ENCODE results near the gene LRP5. TPM values are rescaled to one million over a fixed set of nuclear protein-coding genes. Genes with fewer than 3 reads are reported as not detected.

LRP5 gene
- total and polyA plus RNA-seq, 5 donors from 2014 or later = 0.22 to 1.3 (median 0.79) TPM; not detected in 1

DNA sequence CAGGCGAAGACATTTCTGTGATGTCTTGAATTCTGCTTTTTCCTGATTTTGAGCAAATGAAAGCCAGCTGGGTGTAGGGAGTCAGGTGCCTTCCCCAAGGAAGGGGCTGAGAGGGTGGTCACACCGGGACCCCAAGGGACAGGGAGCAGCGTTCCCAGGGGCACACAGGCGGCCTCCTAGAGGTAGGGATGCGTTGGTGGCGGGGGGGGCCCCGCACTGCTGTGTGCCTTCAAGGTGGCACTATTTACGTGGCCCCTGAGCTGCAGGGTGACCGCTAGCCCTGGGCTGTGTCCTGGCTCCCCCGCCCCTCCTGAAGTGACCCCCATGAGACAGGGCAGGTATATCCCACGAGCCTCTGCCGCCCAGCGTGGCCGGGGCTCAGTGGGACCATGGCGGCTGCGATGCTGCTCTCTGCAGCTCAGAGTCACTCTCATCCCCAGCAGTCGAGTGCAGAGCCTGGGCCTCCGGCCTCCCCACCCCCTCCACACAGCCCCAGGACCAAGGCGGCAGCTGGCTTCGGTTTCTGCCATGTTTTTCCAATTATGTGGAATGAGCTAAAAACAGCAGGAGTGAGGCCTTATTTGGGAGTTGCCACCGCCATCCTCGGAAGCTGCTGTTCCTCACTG lies 60.9 kb downstream of the LRP5 start:
- DNase-seq (no peak), ATAC-seq (ENCODE audit: low read depth in 2 of 2) (no peak)
- H3K36me3 ChIP-seq (ENCODE audit: control insufficient read depth, insufficient read depth, low read length) = no peaks in the 10 kb centered on the region
- Mint-ChIP-seq H3K36me3 (peaks cover 6% of the 10 kb centered on the region), H3K9me3 (no peaks in the 10 kb centered on the region), H3K27me3 (no peaks in the 10 kb centered on the region), H3K4me3 (no peak overlapping the region), H3K4me1 (no peaks in the 10 kb centered on the region), H3K27ac (no peak overlapping the region)
- no peak overlapping the region for H3K27ac ChIP-seq (ENCODE audit: insufficient read depth, low read length, poor library complexity, severe bottlenecking)
- no peak overlapping the region for H3K4me3 ChIP-seq (ENCODE audit: low read depth, low read length)
- no peaks in the 10 kb centered on the region for H3K9me3 ChIP-seq (ENCODE audit: control insufficient read depth in 2 of 2, low read length in 2 of 2)
- H3K27me3 ChIP-seq (ENCODE audit: control insufficient read depth, insufficient read depth, low read length) = no peaks in the 10 kb centered on the region
- H3K4me1 ChIP-seq (ENCODE audit: control insufficient read depth, insufficient read depth, low read length, poor library complexity, severe bottlenecking) = no peaks in the 10 kb centered on the region

DNA sequence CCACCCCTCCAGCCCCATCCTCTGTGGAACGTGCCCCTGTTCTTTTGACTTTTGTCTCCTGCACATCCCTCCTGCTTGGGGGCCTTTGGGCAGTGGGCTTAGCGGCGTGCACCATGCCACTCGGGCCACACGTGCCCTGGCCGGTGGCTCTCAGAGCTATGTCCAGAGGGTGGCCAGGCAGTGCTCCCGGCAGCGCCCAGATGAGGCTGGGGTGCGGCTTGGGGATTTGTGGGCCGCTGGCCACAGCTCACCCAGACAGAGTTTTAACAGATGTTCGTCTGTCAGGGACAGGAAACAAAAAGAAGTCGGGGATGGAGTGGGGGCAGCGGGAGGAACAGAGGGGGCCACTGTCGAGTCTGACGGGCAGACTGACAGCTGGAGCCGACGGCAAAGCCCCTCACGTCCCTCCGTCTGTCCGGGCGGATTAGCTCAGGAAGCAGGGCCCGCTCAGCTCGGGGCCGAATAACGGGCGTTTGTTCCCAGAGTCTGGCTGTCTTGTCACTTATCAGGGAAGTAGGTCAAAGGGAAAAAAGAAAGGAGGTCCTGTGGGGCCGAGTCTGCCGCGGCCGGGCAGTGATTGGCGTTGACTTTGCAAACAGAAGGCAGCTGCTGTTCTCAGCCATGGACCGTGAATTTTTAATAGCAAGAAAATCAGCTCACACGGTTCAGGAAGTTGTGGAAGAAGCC lies 61.6 kb downstream of the LRP5 start:
- no peaks in the 10 kb centered on the region for H3K36me3 ChIP-seq (ENCODE audit: control insufficient read depth, insufficient read depth, low read length)
- Mint-ChIP-seq H3K9me3 (no peaks in the 10 kb centered on the region), H3K36me3 (peaks cover 3% of the 10 kb centered on the region), H3K4me1 (no peaks in the 10 kb centered on the region), H3K4me3 (no peak overlapping the region), H3K27me3 (no peaks in the 10 kb centered on the region), H3K27ac (no peak overlapping the region)
- no peak overlapping the region for H3K4me3 ChIP-seq (ENCODE audit: low read depth, low read length)
- ATAC-seq (ENCODE audit: low read depth in 2 of 2) (no peak), DNase-seq (no peak)
- no peaks in the 10 kb centered on the region for H3K27me3 ChIP-seq (ENCODE audit: control insufficient read depth, insufficient read depth, low read length)
- H3K9me3 ChIP-seq (ENCODE audit: control insufficient read depth in 2 of 2, low read length in 2 of 2) = no peaks in the 10 kb centered on the region
- no peaks in the 10 kb centered on the region for H3K4me1 ChIP-seq (ENCODE audit: control insufficient read depth, insufficient read depth, low read length, poor library complexity, severe bottlenecking)
- H3K27ac ChIP-seq (ENCODE audit: insufficient read depth, low read length, poor library complexity, severe bottlenecking) = no peak overlapping the region

DNA sequence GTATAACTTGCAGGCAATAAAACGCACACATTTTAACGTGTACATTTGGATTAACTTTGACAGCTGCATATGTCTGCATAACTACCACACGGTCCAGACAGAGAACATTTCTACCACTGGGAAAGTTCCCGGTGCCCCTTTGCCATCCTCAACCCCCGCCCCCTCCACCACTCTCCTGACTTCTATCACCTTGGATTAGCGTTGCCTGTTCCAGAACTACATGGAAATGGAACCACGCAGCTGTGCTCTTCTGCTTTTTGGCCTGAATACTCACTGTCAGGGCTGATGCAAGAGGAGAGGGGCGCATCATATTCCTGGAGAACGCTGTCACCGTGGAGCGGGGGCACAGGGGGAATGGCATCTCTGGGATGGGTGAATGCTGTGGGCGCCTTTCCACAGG lies 62.1 kb downstream of the LRP5 start:
- Mint-ChIP-seq H3K4me1 (no peaks in the 10 kb centered on the region), H3K4me3 (no peak overlapping the region), H3K27ac (peak overlapping the region in 1 of 3 donors; percentile 79), H3K36me3 (no peaks in the 10 kb centered on the region), H3K9me3 (no peaks in the 10 kb centered on the region), H3K27me3 (no peaks in the 10 kb centered on the region)
- Histone ChIP-seq H3K27me3 (ENCODE audit: control insufficient read depth, insufficient read depth, low read length) (no peaks in the 10 kb centered on the region), H3K4me1 (ENCODE audit: control insufficient read depth, insufficient read depth, low read length, poor library complexity, severe bottlenecking) (no peaks in the 10 kb centered on the region), H3K4me3 (ENCODE audit: low read depth, low read length) (no peak overlapping the region), H3K36me3 (ENCODE audit: control insufficient read depth, insufficient read depth, low read length) (no peaks in the 10 kb centered on the region), H3K9me3 (ENCODE audit: control insufficient read depth in 2 of 2, low read length in 2 of 2) (no peaks in the 10 kb centered on the region), H3K27ac (ENCODE audit: insufficient read depth, low read length, poor library complexity, severe bottlenecking) (no peak overlapping the region)
- no peak for DNase-seq
- no peak for ATAC-seq (ENCODE audit: low read depth in 2 of 2)

DNA sequence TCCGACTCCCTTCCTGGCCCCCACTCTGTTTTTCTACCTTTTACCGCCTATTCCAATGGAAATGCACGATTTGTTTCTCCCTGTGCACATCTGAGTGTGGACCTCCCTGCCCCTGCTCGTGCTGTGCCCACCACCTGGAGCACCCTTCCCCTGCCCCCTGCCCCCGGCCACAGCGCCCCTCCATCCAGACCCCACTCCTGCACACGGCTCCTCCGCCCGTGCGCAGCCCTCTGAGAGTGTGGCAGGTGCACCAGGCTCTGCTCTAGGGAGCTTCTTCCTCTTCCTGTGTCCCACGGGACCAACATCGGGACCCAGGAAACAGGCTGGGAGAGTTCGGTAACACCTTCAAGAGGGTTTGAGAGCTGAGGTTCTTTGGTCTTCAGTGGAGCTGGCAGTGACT lies 62.9 kb downstream of the LRP5 start:
- H3K4me1 ChIP-seq (ENCODE audit: control insufficient read depth, insufficient read depth, low read length, poor library complexity, severe bottlenecking) = no peaks in the 10 kb centered on the region
- no peak overlapping the region for H3K27ac ChIP-seq (ENCODE audit: insufficient read depth, low read length, poor library complexity, severe bottlenecking)
- no peaks in the 10 kb centered on the region for H3K36me3 ChIP-seq (ENCODE audit: control insufficient read depth, insufficient read depth, low read length)
- no peaks in the 10 kb centered on the region for H3K9me3 ChIP-seq (ENCODE audit: control insufficient read depth in 2 of 2, low read length in 2 of 2)
- no peak overlapping the region for H3K27ac Mint-ChIP-seq
- no peak overlapping the region for H3K4me3 Mint-ChIP-seq
- H3K9me3 Mint-ChIP-seq = no peaks in the 10 kb centered on the region
- peaks cover 8% of the 10 kb centered on the region for H3K27me3 Mint-ChIP-seq
- H3K4me3 ChIP-seq (ENCODE audit: low read depth, low read length) = no peak overlapping the region
- H3K27me3 ChIP-seq (ENCODE audit: control insufficient read depth, insufficient read depth, low read length) = no peaks in the 10 kb centered on the region
- DNase-seq (no peak), ATAC-seq (ENCODE audit: low read depth in 2 of 2) (no peak)
- no peaks in the 10 kb centered on the region for H3K36me3 Mint-ChIP-seq
- peaks cover 0 to 4% (median 0%) of the 10 kb centered on the region in 4 donors for H3K4me1 Mint-ChIP-seq

GRCh38 chr11:68375766-68376165 lies 63.4 kb downstream of the LRP5 start:
- H3K27ac ChIP-seq (ENCODE audit: insufficient read depth, low read length, poor library complexity, severe bottlenecking) = no peak overlapping the region
- Mint-ChIP-seq H3K4me3 (no peak overlapping the region), H3K36me3 (no peaks in the 10 kb centered on the region), H3K27ac (no peak overlapping the region), H3K9me3 (no peaks in the 10 kb centered on the region), H3K4me1 (peaks cover 0 to 5% (median 0%) of the 10 kb centered on the region in 4 donors), H3K27me3 (peaks cover 8% of the 10 kb centered on the region)
- ATAC-seq (ENCODE audit: low read depth in 2 of 2) (no peak), DNase-seq (no peak)
- H3K27me3 ChIP-seq (ENCODE audit: control insufficient read depth, insufficient read depth, low read length) = no peaks in the 10 kb centered on the region
- H3K4me1 ChIP-seq (ENCODE audit: control insufficient read depth, insufficient read depth, low read length, poor library complexity, severe bottlenecking) = no peaks in the 10 kb centered on the region
- H3K9me3 ChIP-seq (ENCODE audit: control insufficient read depth in 2 of 2, low read length in 2 of 2) = no peaks in the 10 kb centered on the region
- no peak overlapping the region for H3K4me3 ChIP-seq (ENCODE audit: low read depth, low read length)
- no peaks in the 10 kb centered on the region for H3K36me3 ChIP-seq (ENCODE audit: control insufficient read depth, insufficient read depth, low read length)

DNA sequence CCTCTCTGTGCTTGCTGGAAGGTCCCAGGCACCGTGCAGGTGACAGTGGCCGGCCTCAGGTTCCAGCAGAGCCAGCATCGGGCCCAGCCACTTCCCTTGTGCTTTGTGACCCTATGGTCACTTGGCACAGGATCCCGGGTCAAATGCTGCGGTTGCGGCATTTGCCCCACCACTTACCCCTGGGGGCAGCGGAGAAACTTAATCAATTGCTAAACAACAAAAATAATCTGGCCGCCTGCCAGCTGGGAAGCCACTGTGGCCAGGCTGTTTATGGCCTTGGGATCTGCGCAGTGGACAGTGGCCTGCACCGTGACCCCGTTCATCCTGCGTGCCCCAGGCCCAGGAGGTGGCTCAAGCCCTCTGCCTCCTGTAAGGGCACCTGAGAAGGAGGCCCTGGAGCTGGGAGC lies 65.0 kb downstream of the LRP5 start:
- Histone ChIP-seq H3K27ac (ENCODE audit: insufficient read depth, low read length, poor library complexity, severe bottlenecking) (no peak overlapping the region), H3K27me3 (ENCODE audit: control insufficient read depth, insufficient read depth, low read length) (no peaks in the 10 kb centered on the region), H3K36me3 (ENCODE audit: control insufficient read depth, insufficient read depth, low read length) (no peaks in the 10 kb centered on the region), H3K9me3 (ENCODE audit: control insufficient read depth in 2 of 2, low read length in 2 of 2) (no peaks in the 10 kb centered on the region), H3K4me1 (ENCODE audit: control insufficient read depth, insufficient read depth, low read length, poor library complexity, severe bottlenecking) (no peaks in the 10 kb centered on the region), H3K4me3 (ENCODE audit: low read depth, low read length) (no peak overlapping the region)
- no peaks in the 10 kb centered on the region for H3K36me3 Mint-ChIP-seq
- H3K27ac Mint-ChIP-seq = no peak overlapping the region
- no peak overlapping the region for H3K4me3 Mint-ChIP-seq
- H3K4me1 Mint-ChIP-seq = peaks cover 0 to 5% (median 0%) of the 10 kb centered on the region in 4 donors
- H3K9me3 Mint-ChIP-seq = no peaks in the 10 kb centered on the region
- no peak for ATAC-seq (ENCODE audit: low read depth in 2 of 2)
- peaks cover 8% of the 10 kb centered on the region for H3K27me3 Mint-ChIP-seq
- DNase-seq = no peak

DNA sequence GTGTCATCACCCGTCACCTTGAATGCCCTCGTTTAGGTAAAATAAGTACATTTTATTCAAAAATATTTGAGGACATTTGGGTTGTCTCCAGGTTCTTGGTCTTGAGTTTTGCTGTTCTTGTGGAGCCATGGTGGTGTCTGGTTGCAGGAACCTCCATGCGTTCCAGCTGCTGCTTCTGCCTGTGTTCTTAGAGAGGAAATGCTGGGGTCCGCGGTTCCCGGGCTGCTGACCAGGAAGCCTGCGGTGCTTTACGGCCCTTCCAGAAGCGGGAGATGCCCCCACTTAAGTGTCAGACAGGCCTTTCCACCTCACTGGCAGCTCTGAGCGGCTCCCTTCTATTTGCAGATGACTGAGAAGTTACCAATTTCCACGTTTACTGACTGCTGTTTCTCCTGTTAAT lies 66.8 kb downstream of the LRP5 start:
- peaks cover 8% of the 10 kb centered on the region for H3K27me3 Mint-ChIP-seq
- no peak for ATAC-seq (ENCODE audit: low read depth in 2 of 2)
- Histone ChIP-seq H3K36me3 (ENCODE audit: control insufficient read depth, insufficient read depth, low read length) (no peaks in the 10 kb centered on the region), H3K9me3 (ENCODE audit: control insufficient read depth in 2 of 2, low read length in 2 of 2) (no peaks in the 10 kb centered on the region), H3K27me3 (ENCODE audit: control insufficient read depth, insufficient read depth, low read length) (no peaks in the 10 kb centered on the region), H3K4me1 (ENCODE audit: control insufficient read depth, insufficient read depth, low read length, poor library complexity, severe bottlenecking) (no peaks in the 10 kb centered on the region), H3K4me3 (ENCODE audit: low read depth, low read length) (no peak overlapping the region), H3K27ac (ENCODE audit: insufficient read depth, low read length, poor library complexity, severe bottlenecking) (no peak overlapping the region)
- peaks cover 0 to 5% (median 1%) of the 10 kb centered on the region in 4 donors for H3K4me1 Mint-ChIP-seq
- H3K36me3 Mint-ChIP-seq = no peaks in the 10 kb centered on the region
- no peak overlapping the region for H3K4me3 Mint-ChIP-seq
- H3K27ac Mint-ChIP-seq = no peak overlapping the region
- DNase-seq = no peak
- no peaks in the 10 kb centered on the region for H3K9me3 Mint-ChIP-seq
